Heart left ventricle (tissue), 16 donors: Measurements from ENCODE around the gene SVEP1. TPM values are rescaled to one million over a fixed set of nuclear protein-coding genes. Genes with fewer than 3 reads are reported as not detected.

Experiments used
- ATAC-seq, 4 donors: fragments of 200-7000 bp; cut with Tn5 transposase; one replicate each; pipeline ENCODE4 v1.9.1; 2020 to 2022; ENCODE audit warnings: moderate library complexity in 4 of 4, mild to moderate bottlenecking in 3 of 4, moderate number of reproducible peaks in 1 of 4
- DNase-seq, 5 donors: peaks; one replicate each; pipeline ENCODE4 v3.0.0-alpha.2; 2020
- H3K27ac ChIP-seq, 12 donors: fragments of 200-600 bp; sonication (generic) in 4 of 12; one replicate each; pipeline versions ENCODE4 v1.5.0 to v1.8.0; 2016 to 2022; ENCODE audit warnings: mild to moderate bottlenecking in 2 of 12
- H3K27me3 ChIP-seq, 9 donors: fragments of 200-600 bp; sonication (generic) in 2 of 9; one replicate each; pipeline versions ENCODE4 v1.5.1 to v1.8.0; 2016 to 2022; ENCODE audit warnings: mild to moderate bottlenecking in 3 of 9
- H3K36me3 ChIP-seq, 9 donors: fragments of 200-600 bp; sonication (generic) in 2 of 9; one replicate each; pipeline versions ENCODE4 v1.5.0 to v1.8.0; 2018 to 2022; ENCODE audit warnings: mild to moderate bottlenecking in 2 of 9
- H3K4me1 ChIP-seq, 12 donors: fragments of 200-600 bp; sonication (generic) in 4 of 12; one replicate each; pipeline versions ENCODE4 v1.5.0 to v1.8.0; 2016 to 2022; ENCODE audit warnings: mild to moderate bottlenecking in 3 of 12
- H3K4me3 ChIP-seq, 12 donors: fragments of 200-600 bp; sonication (generic) in 4 of 12; one replicate each; pipeline versions ENCODE4 v1.5.0 to v1.8.0; 2017 to 2022; ENCODE audit warnings: mild to moderate bottlenecking in 9 of 12, moderate library complexity in 4 of 12
- H3K9me3 ChIP-seq, 12 donors: fragments of 200-600 bp; sonication (generic) in 4 of 12; one replicate each; pipeline versions ENCODE4 v1.5.0 to v1.8.0; 2016 to 2022; ENCODE audit warnings: mild to moderate bottlenecking in 1 of 12
- CTCF ChIP-seq, 12 donors: fragments of 200-600 bp; sonication (generic) in 4 of 12; IDR thresholded peaks; one replicate each; pipeline versions ENCODE4 v1.5.0 to v1.8.0; 2018 to 2022; ENCODE audit warnings: antibody characterized with exemption in 12 of 12, mild to moderate bottlenecking in 5 of 12
- POLR2A ChIP-seq, 2 donors: fragments of 450-650 bp; IDR thresholded peaks; one replicate each; pipeline ENCODE4 v1.6.1; 2017; ENCODE audit warnings: antibody characterized with exemption in 2 of 2, mild to moderate bottlenecking in 2 of 2, moderate library complexity in 2 of 2
- WGBS, 4 donors: extraction: QIAGEN DNeasy Blood & Tissue Kit in 2 of 4; methylation state at CpG; one replicate each; pipeline versions ENCODE4 v1.1.5 to v1.1.7; 2013 to 2018; 5-methylcytosine and 5-hydroxymethylcytosine counted together
- intact Hi-C, 10 donors: fragments of 100-400 bp; cut with DNase I; formaldehyde crosslinking; loops; one replicate each; pipeline versions ENCODE4 v1.11.1 to v1.14.2; 2022
- polyA plus RNA-seq, 2 donors: library from polyadenylated mRNA; stranded (reverse); fragments of 200-250 nt; gene quantifications; one replicate each; pipeline ENCODE4 v1.2.3, GENCODE V29; 2013
- total RNA-seq, 9 donors: library from RNA; depleted of rRNA in 2 of 9; stranded (reverse); fragments of >200 nt in 2 of 9; fragmentation: NEBNext Ultra II Directional in 3 of 9; extraction: Animal tissue kit (Norgen Biotek cat#: 25700) in 3 of 9; gene quantifications; one replicate each; pipeline versions ENCODE4 v1.1.0 to v1.2.4, GENCODE V29; 2016 to 2023
- donor health status: ischemic (EF 13 %, LVEDD 7.1; RV severe dilation, severe dysfunction).
- donor health status: healthy with polysubstance abuse.
- donor health status: DM: no; HTN: yes; CAD: no.
- donor health status: DM: no; HTN: no; CAD: no.
- donor health status: ischemic (EF 25% LVEDD 6.9; RV normal size, moderate dysfunction).
- donor health status: ischemic (EF 25% LVEDD 5.7; RV mildly dilated, moderate dysfunction).
- donor health status: healthy.
- donor health status: DM: yes; HTN: yes; CAD: no.
- donor health status: ischemic (EF 35%, LVEDD 5.7; RV mildly dilated, moderate dysfunction).
- donor health status: nonischemic (EF 11% LVEDD 7.7; RV severe dilation, severe dysfunction).
- donor health status: DM: yes; HTN: yes; CAD: no.
- donor health status: PGD.
- donor health status: ischemic (EF 29% LVEDD 5.4; RV normal size, mild dysfunction).
- donor health status: nonischemic (EF 23%, LVEDD 6.1; RV moderate dilation, normal function).

SVEP1 gene
- total and polyA plus RNA-seq, 11 donors: 0.50 to 34.4 (median 7.5) TPM

DNA sequence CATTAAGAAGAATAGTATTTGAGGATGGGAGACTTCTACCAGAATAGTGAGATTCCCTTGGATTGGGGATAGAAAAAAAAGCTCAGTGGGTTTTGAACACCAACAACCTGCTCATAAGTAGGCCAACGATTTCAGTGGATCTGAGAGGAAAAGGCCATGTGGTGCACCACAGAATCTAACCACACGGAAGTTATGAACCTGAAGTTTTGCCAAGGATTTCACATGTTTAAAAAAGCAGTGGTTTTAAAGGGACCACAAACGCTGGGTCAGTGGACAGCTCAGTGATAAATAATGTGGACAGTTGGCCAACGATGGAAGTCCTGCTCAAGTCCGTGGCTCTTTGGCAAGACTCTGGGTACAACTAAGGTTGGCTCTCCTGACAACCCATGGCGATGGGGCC is 134.6 kb downstream of the SVEP1 start:
- DNase-seq: no peak
- no peak for ATAC-seq
- Histone ChIP-seq H3K4me3 (no peak overlapping the region), H3K27me3 (peaks cover 0 to 5% (median 0%) of the 10 kb centered on the region in 9 donors), H3K9me3 (peaks cover 0 to 13% (median 2%) of the 10 kb centered on the region in 12 donors), H3K27ac (no peak overlapping the region), H3K4me1 (no peaks in the 10 kb centered on the region), H3K36me3 (peaks cover 0 to 55% (median 6%) of the 10 kb centered on the region in 9 donors)
- TF ChIP-seq CTCF (IDR thresholded peaks at IDR 0.05): no peak
- no peak for TF ChIP-seq POLR2A (IDR thresholded peaks at IDR 0.05)
- intact Hi-C loops: loop anchor here in 1 of 10 donors (10.0 kb wide), 1 partner anchor 180 kb away; no protein-coding TSS in a partner anchor
- WGBS, 4 donors: 78 to 87% (median 84%) methylated on average over 6 of the region's 6 CpGs

- no peak overlapping the region for H3K27ac ChIP-seq
- H3K4me1 ChIP-seq: no peaks in the 10 kb centered on the region
- DNase-seq: no peak
- H3K4me3 ChIP-seq: no peak overlapping the region
- H3K9me3 ChIP-seq: peaks cover 0 to 13% (median 2%) of the 10 kb centered on the region in 12 donors
- ATAC-seq: no peak
- H3K36me3 ChIP-seq: peaks cover 0 to 49% (median 6%) of the 10 kb centered on the region in 9 donors
- peaks cover 0 to 5% (median 0%) of the 10 kb centered on the region in 9 donors for H3K27me3 ChIP-seq
- no peak for TF ChIP-seq CTCF (IDR thresholded peaks at IDR 0.05)
- TF ChIP-seq POLR2A (IDR thresholded peaks at IDR 0.05): no peak
- intact Hi-C loops: loop anchor here in 1 of 10 donors (10.0 kb wide), 1 partner anchor 181 kb away; no protein-coding TSS in a partner anchor
Measured at GRCh38 chr9:110443866-110444220, 135.7 kb downstream of the SVEP1 start.

GRCh38 chr9:110443146-110443865 is 136.2 kb downstream of the SVEP1 start:
- Histone ChIP-seq H3K27me3 (peaks cover 0 to 5% (median 0%) of the 10 kb centered on the region in 9 donors), H3K9me3 (peaks cover 0 to 13% (median 2%) of the 10 kb centered on the region in 12 donors), H3K36me3 (peaks cover 0 to 44% (median 6%) of the 10 kb centered on the region in 9 donors), H3K4me1 (no peaks in the 10 kb centered on the region), H3K4me3 (no peak overlapping the region), H3K27ac (no peak overlapping the region)
- intact Hi-C loops: loop anchor here in 1 of 10 donors (10.0 kb wide), 1 partner anchor 181 kb away; no protein-coding TSS in a partner anchor
- ATAC-seq (no peak), DNase-seq (no peak)
- no peak for TF ChIP-seq POLR2A (IDR thresholded peaks at IDR 0.05)
- no peak for TF ChIP-seq CTCF (IDR thresholded peaks at IDR 0.05)
- WGBS, 4 donors: 12 to 21% (median 15%) methylated on average over 3 of the region's 3 CpGs

- DNase-seq (no peak), ATAC-seq (no peak)
- Histone ChIP-seq H3K27ac (no peak overlapping the region), H3K9me3 (peaks cover 0 to 2% (median 0%) of the 10 kb centered on the region in 12 donors), H3K36me3 (peaks cover 0 to 22% (median 0%) of the 10 kb centered on the region in 9 donors), H3K4me1 (no peaks in the 10 kb centered on the region), H3K27me3 (no peaks in the 10 kb centered on the region), H3K4me3 (no peak overlapping the region)
- 82 to 83% (median 83%) methylated on average over 3 of the region's 3 CpGs for WGBS, 4 donors
- no peak for TF ChIP-seq CTCF (IDR thresholded peaks at IDR 0.05)
- TF ChIP-seq POLR2A (IDR thresholded peaks at IDR 0.05): no peak
- intact Hi-C loops: loop anchor here in 1 of 10 donors (10.0 kb wide), 1 partner anchor 184 kb away; no protein-coding TSS in a partner anchor
Measured at GRCh38 chr9:110440796-110441195, 138.7 kb downstream of the SVEP1 start.
